Measurements from ENCODE around the gene ZNF212. TPM values are rescaled to one million over a fixed set of nuclear protein-coding genes. Genes with fewer than 3 reads are reported as not detected.

The ZNF212 gene
- total RNA-seq, 4 donors from 2014 or later = 4.8 to 8.8 (median 7.4) TPM

DNA sequence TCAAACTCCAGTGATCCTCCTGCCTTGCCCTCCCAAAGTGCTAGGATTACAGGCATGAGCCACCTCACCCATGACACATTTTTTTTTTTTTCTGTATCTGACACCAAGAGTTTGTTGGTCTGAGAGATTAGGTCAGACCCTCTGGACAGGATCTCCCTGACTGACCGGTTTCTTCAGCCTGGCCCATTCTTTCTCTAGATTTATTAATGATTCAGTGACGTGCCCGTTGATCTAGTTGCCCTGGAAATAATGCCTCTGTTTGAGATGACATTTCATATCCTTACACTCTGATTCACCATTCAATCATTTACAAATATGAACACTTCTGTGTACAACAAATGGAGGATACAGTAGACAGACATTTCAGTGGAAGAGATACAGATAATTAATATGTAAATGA is 1.4 kb upstream of the ZNF212 start:
- no peaks in the 10 kb centered on the region for H3K36me3 ChIP-seq
- no peak overlapping the region for H3K4me3 ChIP-seq
- TF ChIP-seq, protein P1, sequence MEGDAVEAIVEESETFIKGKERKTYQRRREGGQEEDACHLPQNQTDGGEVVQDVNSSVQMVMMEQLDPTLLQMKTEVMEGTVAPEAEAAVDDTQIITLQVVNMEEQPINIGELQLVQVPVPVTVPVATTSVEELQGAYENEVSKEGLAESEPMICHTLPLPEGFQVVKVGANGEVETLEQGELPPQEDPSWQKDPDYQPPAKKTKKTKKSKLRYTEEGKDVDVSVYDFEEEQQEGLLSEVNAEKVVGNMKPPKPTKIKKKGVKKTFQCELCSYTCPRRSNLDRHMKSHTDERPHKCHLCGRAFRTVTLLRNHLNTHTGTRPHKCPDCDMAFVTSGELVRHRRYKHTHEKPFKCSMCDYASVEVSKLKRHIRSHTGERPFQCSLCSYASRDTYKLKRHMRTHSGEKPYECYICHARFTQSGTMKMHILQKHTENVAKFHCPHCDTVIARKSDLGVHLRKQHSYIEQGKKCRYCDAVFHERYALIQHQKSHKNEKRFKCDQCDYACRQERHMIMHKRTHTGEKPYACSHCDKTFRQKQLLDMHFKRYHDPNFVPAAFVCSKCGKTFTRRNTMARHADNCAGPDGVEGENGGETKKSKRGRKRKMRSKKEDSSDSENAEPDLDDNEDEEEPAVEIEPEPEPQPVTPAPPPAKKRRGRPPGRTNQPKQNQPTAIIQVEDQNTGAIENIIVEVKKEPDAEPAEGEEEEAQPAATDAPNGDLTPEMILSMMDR (IDR thresholded peaks at IDR 0.05) = no peak
- TF ChIP-seq POLR2AphosphoS5 (IDR thresholded peaks at IDR 0.05) = no peak
- no peak for TF ChIP-seq EP300 (IDR thresholded peaks at IDR 0.05)
- TF ChIP-seq POLR2A (IDR thresholded peaks at IDR 0.05; ENCODE audit: low read depth) = no peak
- no peak for DNase-seq (ENCODE audit: extremely low spot score)
- 77% methylated on average over 3 of the region's 3 CpGs for WGBS
- intact Hi-C loops (cut with DNase I) = no loop called here
- H3K27ac ChIP-seq (replicated peaks in 1 of 4) = no peak overlapping the region
- peaks cover 15 to 32% (median 24%) of the 10 kb centered on the region in 4 donors for H3K4me1 ChIP-seq
- H3K9me3 ChIP-seq = no peaks in the 10 kb centered on the region
- H3K27me3 ChIP-seq = no peaks in the 10 kb centered on the region

DNA sequence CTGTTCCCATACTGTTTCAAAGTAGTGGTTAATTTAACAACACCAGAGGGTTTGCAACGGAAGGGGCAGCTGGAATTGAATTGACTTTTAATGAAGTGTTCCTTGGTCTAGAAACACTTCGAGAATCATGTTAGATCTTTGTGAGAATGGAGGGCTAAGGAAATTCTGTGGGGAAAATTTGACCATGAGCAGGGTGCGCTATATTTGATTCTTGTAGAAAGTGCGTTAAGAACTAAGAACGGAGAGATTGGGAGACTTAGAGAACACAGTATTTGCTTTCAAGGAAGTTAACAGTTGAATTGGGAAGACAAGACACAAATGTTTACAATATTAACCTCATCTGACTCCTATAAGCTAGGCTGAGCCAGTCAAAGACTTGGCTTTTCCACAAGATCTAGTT is 1.2 kb downstream of the ZNF212 start:
- H3K9me3 ChIP-seq = no peaks in the 10 kb centered on the region
- no peak for DNase-seq (ENCODE audit: extremely low spot score)
- intact Hi-C loops (cut with DNase I) = loop anchor here (10.0 kb wide), 1 partner anchor 214 kb away; no protein-coding TSS in a partner anchor
- peaks cover 15 to 32% (median 26%) of the 10 kb centered on the region in 4 donors for H3K4me1 ChIP-seq
- H3K36me3 ChIP-seq = no peaks in the 10 kb centered on the region
- no peak overlapping the region for H3K27ac ChIP-seq (replicated peaks in 1 of 4)
- TF ChIP-seq POLR2A (IDR thresholded peaks at IDR 0.05; ENCODE audit: low read depth) (no peak), EP300 (IDR thresholded peaks at IDR 0.05) (no peak), POLR2AphosphoS5 (IDR thresholded peaks at IDR 0.05) (no peak)
- TF ChIP-seq, protein P1 (IDR thresholded peaks at IDR 0.05) = no peak
- no peaks in the 10 kb centered on the region for H3K27me3 ChIP-seq
- H3K4me3 ChIP-seq = peak overlapping the region; percentile 79 to 95 (median 86)
- 73% methylated on average over 5 of the region's 5 CpGs for WGBS

DNA sequence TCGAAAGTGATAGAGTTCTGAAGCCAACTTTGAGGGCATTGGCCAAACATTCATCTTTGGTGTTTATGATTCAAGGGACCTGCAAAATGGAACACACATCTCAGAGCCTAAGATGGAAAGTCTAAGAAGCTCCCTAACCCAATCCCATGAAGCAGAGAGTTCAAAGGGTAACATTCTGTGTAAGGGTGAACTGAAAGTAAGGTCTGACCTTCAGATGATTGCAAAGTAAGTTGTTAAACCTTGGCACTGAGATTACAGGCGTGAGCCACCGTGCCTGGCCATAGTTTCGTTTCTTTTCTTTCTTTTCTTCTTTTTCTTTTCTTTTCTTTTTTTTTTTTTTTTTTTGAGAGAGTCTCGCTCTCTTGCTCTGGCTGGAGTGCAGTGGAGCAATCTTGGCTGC is 2.2 kb downstream of the ZNF212 start:
- intact Hi-C loops (cut with DNase I) = loop anchor here (10.0 kb wide), 1 partner anchor 213 kb away; no protein-coding TSS in a partner anchor
- no peak for DNase-seq (ENCODE audit: extremely low spot score)
- no peaks in the 10 kb centered on the region for H3K9me3 ChIP-seq
- H3K4me3 ChIP-seq = no peak overlapping the region
- WGBS = 97% methylated on average over 5 of the region's 5 CpGs
- H3K27me3 ChIP-seq = no peaks in the 10 kb centered on the region
- no peaks in the 10 kb centered on the region for H3K36me3 ChIP-seq
- H3K4me1 ChIP-seq = peaks cover 18 to 32% (median 26%) of the 10 kb centered on the region in 4 donors
- TF ChIP-seq POLR2A (IDR thresholded peaks at IDR 0.05; ENCODE audit: low read depth) = no peak
- TF ChIP-seq POLR2AphosphoS5 (IDR thresholded peaks at IDR 0.05) = no peak
- TF ChIP-seq, protein P1 (IDR thresholded peaks at IDR 0.05) = no peak
- TF ChIP-seq EP300 (IDR thresholded peaks at IDR 0.05) = no peak
- H3K27ac ChIP-seq (replicated peaks in 1 of 4) = no peak overlapping the region

DNA sequence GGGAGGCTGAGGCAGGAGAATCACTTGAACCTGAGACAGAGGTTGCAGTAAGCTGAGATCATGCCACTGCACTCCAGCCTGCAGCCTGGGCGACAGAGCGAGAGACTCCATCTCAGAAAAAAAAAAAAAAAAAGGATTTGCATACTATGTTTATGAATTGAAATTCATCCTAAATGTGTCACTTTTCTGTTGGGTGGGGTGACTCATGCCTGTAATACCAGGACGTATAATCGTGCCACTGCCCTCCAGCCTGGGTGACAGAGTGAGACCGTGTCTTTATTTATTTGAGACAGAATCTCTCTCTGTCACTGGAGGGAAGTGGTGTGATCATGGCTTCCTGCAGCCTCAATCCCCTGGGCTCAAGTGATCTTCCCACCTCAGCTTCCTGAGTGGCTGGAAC is 5.8 kb downstream of the ZNF212 start:
- Histone ChIP-seq H3K27me3 (no peaks in the 10 kb centered on the region), H3K36me3 (peaks cover 1 to 6% (median 4%) of the 10 kb centered on the region in 4 donors), H3K4me3 (no peak overlapping the region), H3K4me1 (peaks cover 14 to 20% (median 16%) of the 10 kb centered on the region in 4 donors), H3K27ac (replicated peaks in 1 of 4) (no peak overlapping the region), H3K9me3 (no peaks in the 10 kb centered on the region)
- no peak for DNase-seq (ENCODE audit: extremely low spot score)
- intact Hi-C loops (cut with DNase I) = loop anchor here (10.0 kb wide), 1 partner anchor 210 kb away; no protein-coding TSS in a partner anchor
- WGBS = 75% methylated on average over 5 of the region's 5 CpGs
- TF ChIP-seq EP300 (IDR thresholded peaks at IDR 0.05) (no peak), POLR2AphosphoS5 (IDR thresholded peaks at IDR 0.05) (no peak), POLR2A (IDR thresholded peaks at IDR 0.05; ENCODE audit: low read depth) (no peak)
- TF ChIP-seq, protein P1 (IDR thresholded peaks at IDR 0.05) = no peak

DNA sequence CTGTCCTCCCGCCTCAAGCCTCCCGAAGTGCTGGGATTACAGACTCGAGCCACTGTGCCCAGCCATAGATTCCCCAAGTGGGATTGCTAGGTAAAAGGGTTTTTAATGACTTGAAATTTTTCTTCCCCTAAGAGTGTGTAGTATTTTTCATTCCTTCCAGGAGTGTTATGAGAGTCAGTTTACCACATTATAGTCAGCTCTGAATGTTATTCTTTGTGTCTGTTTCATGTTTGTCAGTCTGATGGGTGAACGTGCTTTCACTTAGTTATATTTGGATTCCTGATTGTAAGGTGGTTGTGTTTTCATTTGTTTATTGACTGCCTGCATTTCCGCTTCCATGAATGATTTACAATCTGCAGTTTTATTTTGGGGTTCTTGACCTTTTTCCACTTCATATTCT is 6.3 kb downstream of the ZNF212 start:
- Histone ChIP-seq H3K27ac (replicated peaks in 1 of 4) (no peak overlapping the region), H3K36me3 (peaks cover 6 to 11% (median 9%) of the 10 kb centered on the region in 4 donors), H3K4me3 (no peak overlapping the region), H3K27me3 (no peaks in the 10 kb centered on the region), H3K9me3 (no peaks in the 10 kb centered on the region), H3K4me1 (peaks cover 9 to 15% (median 11%) of the 10 kb centered on the region in 4 donors)
- TF ChIP-seq POLR2AphosphoS5 (IDR thresholded peaks at IDR 0.05) = no peak
- TF ChIP-seq, protein P1 (IDR thresholded peaks at IDR 0.05) = no peak
- TF ChIP-seq EP300 (IDR thresholded peaks at IDR 0.05) = no peak
- TF ChIP-seq POLR2A (IDR thresholded peaks at IDR 0.05; ENCODE audit: low read depth) = no peak
- DNase-seq (ENCODE audit: extremely low spot score) = no peak
- intact Hi-C loops (cut with DNase I) = loop anchor here (10.0 kb wide), 1 partner anchor 209 kb away; no protein-coding TSS in a partner anchor
- 94% methylated on average over 5 of the region's 5 CpGs for WGBS
